WI38 (cell line): ENCODE measurements around the gene FERMT2.

Experiments used
- H3K4me3 ChIP-seq: 2 replicates; pipeline ENCODE4 v1.5.1; 2011; ENCODE audit warnings: low read depth, mild to moderate bottlenecking, control low read depth, low read length
- CTCF ChIP-seq: IDR thresholded peaks from 2 replicates; pipeline ENCODE4 v1.5.1; 2012; ENCODE audit warnings: low read depth, mild to moderate bottlenecking, control low read depth, low read length

Gene FERMT2

GRCh38 chr14:52853522-52853854, 97.4 kb downstream of the FERMT2 start:
- no peak overlapping the region for H3K4me3 ChIP-seq
- no peak for TF ChIP-seq CTCF

- no peak for TF ChIP-seq CTCF
- H3K4me3 ChIP-seq = no peak overlapping the region
Observed at GRCh38 chr14:52852810-52853521, 97.9 kb downstream of the FERMT2 start.

- no peak for TF ChIP-seq CTCF
- H3K4me3 ChIP-seq = no peak overlapping the region
Observed at GRCh38 chr14:52850451-52850909, 100.4 kb downstream of the FERMT2 start.

- TF ChIP-seq CTCF = no peak
- H3K4me3 ChIP-seq = no peak overlapping the region
Observed at GRCh38 chr14:52848626-52849025, 102.2 kb downstream of the FERMT2 start.

- TF ChIP-seq CTCF = no peak
- H3K4me3 ChIP-seq = no peak overlapping the region
Observed at GRCh38 chr14:52846591-52846990, 104.3 kb downstream of the FERMT2 start.

GRCh38 chr14:52845081-52845480, 105.8 kb downstream of the FERMT2 start:
- no peak for TF ChIP-seq CTCF
- no peak overlapping the region for H3K4me3 ChIP-seq

GRCh38 chr14:52844262-52845060, 106.4 kb downstream of the FERMT2 start:
- no peak overlapping the region for H3K4me3 ChIP-seq
- no peak for TF ChIP-seq CTCF
